ENCODE results near the gene DNAAF9.
A peak's percentile ranks its signal among the peaks of the same experiment; 100 is the strongest.

The DNAAF9 gene

GRCh38 chr20:3364323-3365013 lies 43.0 kb downstream of the DNAAF9 start:
- DNase-seq, result no peak

- DNase-seq, result no peak
These were observed 46.7 kb downstream of the DNAAF9 start for GRCh38 chr20:3360752-3361151.

GRCh38 chr20:3358676-3359340 lies 48.7 kb downstream of the DNAAF9 start:
- peak; percentile 10 for DNase-seq
